Ascending aorta (tissue), 2 donors: ENCODE results near the gene CPXM2. TPM values are rescaled to one million over a fixed set of nuclear protein-coding genes. Genes with fewer than 3 reads are reported as not detected.

Experiments
- DNase-seq, 2 donors: peaks; one replicate each; pipeline ENCODE4 v3.0.0-alpha.2; 2019; ENCODE audit warnings: low spot score in 2 of 2
- H3K27ac ChIP-seq, 2 donors: fragments of 200-600 bp; sonication (generic); one replicate each; pipeline ENCODE4 v1.5.1; 2016 to 2017; ENCODE audit warnings: mild to moderate bottlenecking in 1 of 2
- H3K27me3 ChIP-seq: fragments of 200-600 bp; sonication (generic); one replicate; pipeline ENCODE4 v1.5.1; 2017
- H3K36me3 ChIP-seq, 2 donors: fragments of 200-600 bp; sonication (generic); one replicate each; pipeline ENCODE4 v1.5.1; 2016
- H3K4me1 ChIP-seq, 2 donors: fragments of 200-600 bp; sonication (generic); one replicate each; pipeline ENCODE4 v1.5.1; 2016 to 2017; ENCODE audit warnings: mild to moderate bottlenecking in 1 of 2
- H3K4me3 ChIP-seq, 2 donors: fragments of 200-600 bp; sonication (generic); one replicate each; pipeline ENCODE4 v1.5.1; 2016 to 2017; ENCODE audit warnings: mild to moderate bottlenecking in 1 of 2
- H3K9me3 ChIP-seq, 2 donors: fragments of 200-600 bp; sonication (generic); one replicate each; pipeline ENCODE4 v1.5.1; 2016
- CTCF ChIP-seq, 3 experiments: fragments of 200-600 bp in 2 of 3; fragments of 450-650 bp in 1 of 3; sonication (generic) in 2 of 3; IDR thresholded peaks; one replicate each; pipeline ENCODE4 v1.5.1; 2016 to 2019; ENCODE audit warnings: antibody characterized with exemption in 3 of 3, mild to moderate bottlenecking in 1 of 3, moderate library complexity in 1 of 3
- intact Hi-C: fragments of 100-400 bp; cut with DNase I; formaldehyde crosslinking; loops from one replicate; pipeline ENCODE4 v1.15.1; 2023
- total RNA-seq: library from RNA; depleted of rRNA; stranded (reverse); fragments of >200 nt; gene quantifications from one replicate; pipeline ENCODE4 v1.1.0, GENCODE V29; 2016

Gene CPXM2
- total RNA-seq, 1 donor from 2014 or later, result 125 TPM

GRCh38 chr10:123870260-123870659, 21.3 kb downstream of the CPXM2 start:
- Histone ChIP-seq H3K4me3 (no peak overlapping the region), H3K27ac (no peak overlapping the region), H3K36me3 (no peaks in the 10 kb centered on the region), H3K4me1 (peaks cover 19 to 32% of the 10 kb centered on the region in 2 donors), H3K27me3 (no peaks in the 10 kb centered on the region), H3K9me3 (peaks cover 0 to 7% of the 10 kb centered on the region in 2 donors)
- intact Hi-C loops, result no loop called here
- DNase-seq, result peak in 1 of 2 donors; percentile 37
- TF ChIP-seq CTCF (IDR thresholded peaks at IDR 0.05), result no peak

DNA sequence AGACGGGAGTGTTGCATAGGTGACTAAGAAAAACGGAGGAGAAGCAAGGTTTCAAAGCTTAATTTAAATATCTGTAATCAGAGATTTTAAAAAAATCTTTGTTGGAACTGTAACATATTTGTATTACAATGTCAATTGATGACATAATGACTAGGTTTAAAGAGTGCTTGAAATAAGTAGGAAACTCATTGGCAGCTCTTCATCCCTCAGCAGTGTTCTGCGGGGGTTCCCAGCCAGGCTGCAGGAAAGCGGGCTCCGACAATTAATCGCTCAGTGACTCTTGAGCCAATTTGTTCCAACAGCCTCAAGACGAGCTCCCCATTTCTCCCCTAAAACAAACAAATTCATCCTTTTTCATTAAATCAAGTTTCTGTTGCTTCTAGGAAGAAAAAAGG, 22.6 kb downstream of the CPXM2 start:
- TF ChIP-seq CTCF (IDR thresholded peaks at IDR 0.05), result no peak
- H3K27ac ChIP-seq, result peak overlapping the region; percentile 40 to 65
- H3K27me3 ChIP-seq, result no peaks in the 10 kb centered on the region
- peaks cover 0 to 7% of the 10 kb centered on the region in 2 donors for H3K9me3 ChIP-seq
- no peak overlapping the region for H3K4me3 ChIP-seq
- H3K4me1 ChIP-seq, result peaks cover 27 to 33% of the 10 kb centered on the region in 2 donors
- intact Hi-C loops, result loop anchor here (10.0 kb wide), 2 partner anchors 286 to 876 kb away; partner anchors contain the start of gene FAM53B
- peak in 1 of 2 donors; percentile 16 for DNase-seq
- H3K36me3 ChIP-seq, result no peaks in the 10 kb centered on the region

DNA sequence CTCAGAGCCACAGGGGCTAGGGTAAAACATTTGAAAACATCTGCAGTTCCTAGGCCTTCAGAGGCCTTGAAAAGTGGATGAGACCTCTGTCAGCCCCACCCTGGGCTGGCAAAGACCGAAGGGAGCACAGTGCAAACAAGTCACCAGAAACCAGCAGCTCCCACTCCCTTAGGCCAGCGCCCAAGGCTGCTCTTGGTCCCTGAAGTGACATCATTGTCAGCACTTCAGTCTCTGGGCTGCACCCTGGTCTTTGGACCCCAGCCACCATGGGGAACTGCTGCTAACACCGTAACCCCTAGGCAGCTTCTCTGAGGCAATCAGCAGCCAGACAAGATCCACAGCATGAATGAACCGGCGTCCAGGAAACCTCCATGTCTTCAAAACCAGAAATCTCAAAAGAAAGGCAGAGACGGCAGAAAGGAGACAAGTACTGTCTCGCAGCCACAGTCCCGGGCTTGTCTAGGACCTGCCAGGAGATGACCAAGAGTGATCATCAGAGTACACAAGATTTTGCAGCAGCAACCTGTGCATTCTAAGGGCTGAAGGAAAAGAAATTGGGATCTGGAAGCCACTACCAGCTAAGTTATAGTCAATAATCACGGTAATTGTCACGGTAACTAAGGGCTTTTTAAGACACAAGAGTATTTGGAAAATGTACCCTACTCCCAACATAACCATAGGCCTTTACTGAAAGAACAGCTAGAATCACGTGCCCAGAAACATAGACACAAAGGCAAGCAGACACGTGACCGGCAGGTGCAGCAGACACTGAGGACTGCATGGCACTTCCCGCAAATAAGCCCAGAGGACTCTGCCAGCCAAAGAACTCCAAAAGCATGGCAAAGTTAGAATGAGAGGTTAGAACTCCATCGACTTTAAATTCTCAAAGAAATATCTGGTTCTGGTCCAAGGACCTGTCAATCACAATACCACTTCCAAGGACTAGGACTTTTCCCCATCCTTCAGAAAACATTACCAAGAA, 23.3 kb downstream of the CPXM2 start:
- H3K27ac ChIP-seq, result peak overlapping the region; percentile 40 to 65
- no peak for TF ChIP-seq CTCF (IDR thresholded peaks at IDR 0.05)
- no peaks in the 10 kb centered on the region for H3K27me3 ChIP-seq
- DNase-seq, result peak in 1 of 2 donors; percentile 63
- peaks cover 0 to 7% of the 10 kb centered on the region in 2 donors for H3K9me3 ChIP-seq
- no peaks in the 10 kb centered on the region for H3K36me3 ChIP-seq
- intact Hi-C loops, result loop anchor here (10.0 kb wide), 2 partner anchors 286 to 876 kb away; partner anchors contain the start of gene FAM53B
- no peak overlapping the region for H3K4me3 ChIP-seq
- H3K4me1 ChIP-seq, result peaks cover 31 to 40% of the 10 kb centered on the region in 2 donors

GRCh38 chr10:123865880-123866279, 25.7 kb downstream of the CPXM2 start:
- intact Hi-C loops, result loop anchor here (1.0 to 10.0 kb wide), 4 partner anchors 19 to 879 kb away; partner anchors contain the start of genes CPXM2 and FAM53B

GRCh38 chr10:123865350-123865749, 26.3 kb downstream of the CPXM2 start:
- no peak for TF ChIP-seq CTCF (IDR thresholded peaks at IDR 0.05)
- H3K36me3 ChIP-seq, result peaks cover 14 to 19% of the 10 kb centered on the region in 2 donors
- no peak overlapping the region for H3K4me3 ChIP-seq
- no peaks in the 10 kb centered on the region for H3K9me3 ChIP-seq
- peaks cover 31 to 48% of the 10 kb centered on the region in 2 donors for H3K4me1 ChIP-seq
- peak in 1 of 2 donors; percentile 65 for DNase-seq
- peak overlapping the region; percentile 80 to 92 for H3K27ac ChIP-seq
- intact Hi-C loops, result loop anchor here (1.0 to 10.0 kb wide), 4 partner anchors 20 to 879 kb away; partner anchors contain the start of genes CPXM2 and FAM53B
- no peaks in the 10 kb centered on the region for H3K27me3 ChIP-seq

More at GRCh38 chr10:123865880-123866279, 25.7 kb downstream of the CPXM2 start:
- TF ChIP-seq CTCF (IDR thresholded peaks at IDR 0.05), result no peak
- peak in 1 of 2 donors; percentile 59 for DNase-seq
- H3K9me3 ChIP-seq, result no peaks in the 10 kb centered on the region
- H3K4me1 ChIP-seq, result peaks cover 31 to 48% of the 10 kb centered on the region in 2 donors
- no peak overlapping the region for H3K4me3 ChIP-seq
- H3K27ac ChIP-seq, result peak overlapping the region; percentile 80 to 92
- H3K36me3 ChIP-seq, result peaks cover 13 to 14% of the 10 kb centered on the region in 2 donors
- no peaks in the 10 kb centered on the region for H3K27me3 ChIP-seq
